Heart right ventricle (tissue), 16 donors: Measurements from ENCODE around the gene EPS8L3. TPM values are rescaled to one million over a fixed set of nuclear protein-coding genes. Genes with fewer than 3 reads are reported as not detected.

Experiments
- ATAC-seq, 8 donors: fragments of 200-7000 bp; cut with Tn5 transposase; one replicate each; pipeline ENCODE4 v1.9.1; 2020; ENCODE audit warnings: mild to moderate bottlenecking in 8 of 8, moderate library complexity in 8 of 8, moderate number of reproducible peaks in 1 of 8
- DNase-seq, 2 donors: peaks; one replicate each; pipeline ENCODE4 v3.0.0-alpha.2; 2020
- H3K27ac ChIP-seq, 10 donors: fragments of 200-600 bp; sonication (generic) in 2 of 10; one replicate each; pipeline versions ENCODE4 v1.5.0 to v1.8.0; 2020 to 2022; ENCODE audit warnings: mild to moderate bottlenecking in 3 of 10
- H3K27me3 ChIP-seq, 7 donors: fragments of 200-600 bp; one replicate each; pipeline ENCODE4 v1.8.0; 2021 to 2022; ENCODE audit warnings: mild to moderate bottlenecking in 2 of 7
- H3K36me3 ChIP-seq, 9 donors: fragments of 200-600 bp; sonication (generic) in 1 of 9; one replicate each; pipeline versions ENCODE4 v1.5.0 to v1.8.0; 2020 to 2022; ENCODE audit warnings: mild to moderate bottlenecking in 2 of 9
- H3K4me1 ChIP-seq, 9 donors: fragments of 200-600 bp; sonication (generic) in 1 of 9; one replicate each; pipeline versions ENCODE4 v1.5.0 to v1.8.0; 2020 to 2022; ENCODE audit warnings: mild to moderate bottlenecking in 4 of 9
- H3K4me3 ChIP-seq, 10 donors: fragments of 200-600 bp; sonication (generic) in 2 of 10; one replicate each; pipeline versions ENCODE4 v1.5.0 to v1.8.0; 2020 to 2022; ENCODE audit warnings: mild to moderate bottlenecking in 7 of 10, moderate library complexity in 2 of 10
- H3K9me3 ChIP-seq, 11 donors: fragments of 200-600 bp in 10 of 11; sonication (generic) in 2 of 11; one replicate each; pipeline versions ENCODE4 v1.5.0 to v1.8.0; 2013 to 2022; ENCODE audit warnings: mild to moderate bottlenecking in 2 of 11, control low read depth in 1 of 11, moderate library complexity in 1 of 11
- CTCF ChIP-seq, 9 donors: fragments of 200-600 bp; sonication (generic) in 2 of 9; IDR thresholded peaks; one replicate each; pipeline versions ENCODE4 v1.5.0 to v1.8.0; 2021 to 2022; ENCODE audit warnings: antibody characterized with exemption in 9 of 9, mild to moderate bottlenecking in 5 of 9, moderate library complexity in 1 of 9
- WGBS, 2 donors: extraction: QIAGEN DNeasy Blood & Tissue Kit; methylation state at CpG; one replicate each; pipeline ENCODE4 v1.1.7; 2013; ENCODE audit warnings: inconsistent platforms in 1 of 2; 5-methylcytosine and 5-hydroxymethylcytosine counted together
- intact Hi-C, 10 donors: fragments of 100-400 bp; cut with DNase I; formaldehyde crosslinking; loops; one replicate each; pipeline versions ENCODE4 v1.11.1 to v1.14.2; 2022
- polyA plus RNA-seq, 2 donors: library from polyadenylated mRNA; stranded (reverse); fragments of 200-250 nt; gene quantifications; one replicate each; pipeline ENCODE4 v1.2.3, GENCODE V29; 2013
- total RNA-seq, 10 donors: library from RNA; stranded (reverse); fragmentation: NEBNext Ultra II Directional in 3 of 10; extraction: Animal tissue kit (Norgen Biotek cat#: 25700) in 3 of 10; gene quantifications; one replicate each; pipeline versions ENCODE4 v1.2.1 to v1.2.4, GENCODE V29; 2021 to 2023
- donor health status: Arrhythmogenic right ventricular cardiomyopathy.
- donor health status: ischemic (EF 13 %, LVEDD 7.1; RV severe dilation, severe dysfunction).
- donor health status: healthy with polysubstance abuse.
- donor health status: DM: no; HTN: yes; CAD: no.
- donor health status: DM: no; HTN: no; CAD: no.
- donor health status: ischemic (EF 25% LVEDD 6.9; RV normal size, moderate dysfunction).
- donor health status: ischemic (EF 25% LVEDD 5.7; RV mildly dilated, moderate dysfunction).
- donor health status: healthy.
- donor health status: DM: yes; HTN: yes; CAD: no.
- donor health status: Ischemic cardiomyopathy.
- donor health status: ischemic (EF 35%, LVEDD 5.7; RV mildly dilated, moderate dysfunction).
- donor health status: nonischemic (EF 11% LVEDD 7.7; RV severe dilation, severe dysfunction).
- donor health status: DM: yes; HTN: yes; CAD: no.
- donor health status: PGD.
- donor health status: ischemic (EF 29% LVEDD 5.4; RV normal size, mild dysfunction).
- donor health status: nonischemic (EF 23%, LVEDD 6.1; RV moderate dilation, normal function).

Gene EPS8L3
- total and polyA plus RNA-seq, 12 donors: 0.49 to 0.61 (median 0.56) TPM; not detected in 9

GRCh38 chr1:109773203-109773899 lies 9.6 kb upstream of the EPS8L3 start:
- peak; percentile 77 to 93 (median 87) for TF ChIP-seq CTCF (IDR thresholded peaks at IDR 0.05)
- peaks cover 0 to 21% (median 8%) of the 10 kb centered on the region in 9 donors for H3K4me1 ChIP-seq
- DNase-seq (peak; percentile 77 to 86), ATAC-seq (peak; percentile 82 to 90 (median 87))
- no peaks in the 10 kb centered on the region for H3K9me3 ChIP-seq
- H3K27ac ChIP-seq: no peak overlapping the region
- H3K36me3 ChIP-seq: no peaks in the 10 kb centered on the region
- WGBS, 2 donors: 42 to 43% methylated on average over 17 of the region's 17 CpGs
- H3K4me3 ChIP-seq: no peak overlapping the region
- no peaks in the 10 kb centered on the region for H3K27me3 ChIP-seq
- intact Hi-C loops: loop anchor here (1.0 to 5.0 kb wide), 10 partner anchors 36 to 231 kb away; partner anchors contain the start of gene GNAI3 (in 3 of the 10)

GRCh38 chr1:109772658-109773202 lies 9.0 kb upstream of the EPS8L3 start:
- WGBS, 2 donors: 93 to 98% methylated on average over 6 of the region's 6 CpGs
- H3K4me3 ChIP-seq: no peak overlapping the region
- no peaks in the 10 kb centered on the region for H3K27me3 ChIP-seq

GRCh38 chr1:109771712-109772657 lies 8.3 kb upstream of the EPS8L3 start:
- Histone ChIP-seq H3K9me3 (no peaks in the 10 kb centered on the region), H3K4me3 (no peak overlapping the region), H3K27me3 (no peaks in the 10 kb centered on the region), H3K36me3 (no peaks in the 10 kb centered on the region), H3K27ac (no peak overlapping the region), H3K4me1 (peaks cover 0 to 22% (median 13%) of the 10 kb centered on the region in 9 donors)
- intact Hi-C loops: loop anchor here (1.0 to 5.0 kb wide), 10 partner anchors 35 to 230 kb away; partner anchors contain the start of gene GNAI3 (in 3 of the 10)
- 63 to 72% methylated on average over 10 of the region's 10 CpGs for WGBS, 2 donors
- no peak for TF ChIP-seq CTCF (IDR thresholded peaks at IDR 0.05)
- peak in 1 of 2 donors; percentile 9 for DNase-seq
- ATAC-seq: no peak

More at GRCh38 chr1:109772658-109773202, 9.0 kb upstream of the EPS8L3 start:
- no peaks in the 10 kb centered on the region for H3K9me3 ChIP-seq
- no peak overlapping the region for H3K27ac ChIP-seq
- H3K36me3 ChIP-seq: no peaks in the 10 kb centered on the region
- DNase-seq: peak in 1 of 2 donors; percentile 15
- H3K4me1 ChIP-seq: peaks cover 0 to 21% (median 8%) of the 10 kb centered on the region in 9 donors
- no peak for ATAC-seq
- no peak for TF ChIP-seq CTCF (IDR thresholded peaks at IDR 0.05)
- intact Hi-C loops: loop anchor here (1.0 to 5.0 kb wide), 11 partner anchors 35 to 230 kb away; partner anchors contain the start of gene GNAI3 (in 3 of the 10)
